ENCODE data around the gene KLHL7.

- no peak for TF ChIP-seq CTCF (IDR thresholded peaks at IDR 0.05)
- TF ChIP-seq POLR2A (IDR thresholded peaks at IDR 0.05), result no peak
These were observed 420 bp upstream of the KLHL7 start for GRCh38 chr7:23105086-23105643.
